Suprapubic skin (tissue), 3 donors: Measurements from ENCODE around the gene ZBED1.

Experiments used
- POLR2AphosphoS5 ChIP-seq, 3 donors: sonication (generic); formaldehyde crosslinking; IDR thresholded peaks; one replicate each; pipeline ENCODE4 v1.6.1; 2017; ENCODE audit warnings: antibody characterized with exemption in 3 of 3
- TF ChIP-seq, protein P1 (sequence below), 2 donors: fragments of 200-600 bp in 1 of 2; fragments of 450-650 bp in 1 of 2; sonication (generic) in 1 of 2; IDR thresholded peaks; one replicate each; pipeline ENCODE4 v1.5.1; 2016 to 2019; ENCODE audit warnings: antibody characterized with exemption in 2 of 2, mild to moderate bottlenecking in 1 of 2, moderate library complexity in 1 of 2

DNA sequence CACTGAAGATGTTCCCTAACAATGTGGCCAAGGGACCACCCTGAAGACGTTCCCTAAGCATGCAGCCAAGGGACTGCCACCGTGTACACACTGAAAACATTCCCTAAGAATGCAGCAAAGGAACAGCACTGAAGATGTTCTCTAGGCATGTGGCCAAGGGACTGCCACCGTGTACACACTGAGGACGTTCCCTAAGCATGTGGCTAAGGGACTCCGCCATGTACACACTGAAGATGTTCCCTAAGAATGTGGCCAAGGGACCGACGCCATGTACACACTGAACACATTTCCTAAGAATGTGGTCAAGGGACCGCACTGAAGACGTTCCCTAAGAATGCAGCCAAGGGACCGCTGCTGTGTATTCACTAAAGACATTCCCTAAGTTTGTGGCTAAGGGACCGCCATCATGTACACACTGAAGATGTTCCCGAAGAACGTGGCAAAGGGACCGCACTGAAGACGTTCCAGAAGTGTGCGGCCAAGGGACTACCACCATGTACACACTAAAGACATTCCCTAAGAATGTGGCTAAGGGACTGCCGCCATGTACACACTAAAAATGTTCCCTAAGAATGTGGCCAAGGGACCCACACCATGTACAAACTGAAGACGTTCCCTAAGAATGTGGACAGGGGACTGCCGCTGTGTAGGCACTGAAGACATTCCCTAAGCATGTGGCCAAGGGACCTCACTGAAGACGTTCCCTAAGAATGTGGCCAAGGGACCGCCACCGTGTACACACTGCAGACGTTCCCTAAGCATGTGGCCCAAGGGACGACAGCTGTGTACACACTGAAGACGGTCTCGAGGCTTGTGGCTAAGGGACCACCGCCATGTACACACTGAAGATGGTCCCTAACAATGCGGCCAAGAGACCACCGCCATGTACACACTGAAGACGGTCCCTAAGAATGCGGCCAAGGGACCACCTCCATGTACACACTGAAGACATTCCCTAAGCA lies 54.8 kb downstream of the ZBED1 start:
- TF ChIP-seq POLR2AphosphoS5 (IDR thresholded peaks at IDR 0.05), result no peak
- TF ChIP-seq, protein P1, sequence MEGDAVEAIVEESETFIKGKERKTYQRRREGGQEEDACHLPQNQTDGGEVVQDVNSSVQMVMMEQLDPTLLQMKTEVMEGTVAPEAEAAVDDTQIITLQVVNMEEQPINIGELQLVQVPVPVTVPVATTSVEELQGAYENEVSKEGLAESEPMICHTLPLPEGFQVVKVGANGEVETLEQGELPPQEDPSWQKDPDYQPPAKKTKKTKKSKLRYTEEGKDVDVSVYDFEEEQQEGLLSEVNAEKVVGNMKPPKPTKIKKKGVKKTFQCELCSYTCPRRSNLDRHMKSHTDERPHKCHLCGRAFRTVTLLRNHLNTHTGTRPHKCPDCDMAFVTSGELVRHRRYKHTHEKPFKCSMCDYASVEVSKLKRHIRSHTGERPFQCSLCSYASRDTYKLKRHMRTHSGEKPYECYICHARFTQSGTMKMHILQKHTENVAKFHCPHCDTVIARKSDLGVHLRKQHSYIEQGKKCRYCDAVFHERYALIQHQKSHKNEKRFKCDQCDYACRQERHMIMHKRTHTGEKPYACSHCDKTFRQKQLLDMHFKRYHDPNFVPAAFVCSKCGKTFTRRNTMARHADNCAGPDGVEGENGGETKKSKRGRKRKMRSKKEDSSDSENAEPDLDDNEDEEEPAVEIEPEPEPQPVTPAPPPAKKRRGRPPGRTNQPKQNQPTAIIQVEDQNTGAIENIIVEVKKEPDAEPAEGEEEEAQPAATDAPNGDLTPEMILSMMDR (IDR thresholded peaks at IDR 0.05), result no peak
